Right cardiac atrium (tissue), 5 donors: ENCODE data around the gene CD4. TPM values are rescaled to one million over a fixed set of nuclear protein-coding genes. Genes with fewer than 3 reads are reported as not detected.

Experiments used
- ATAC-seq, 2 donors: fragments of 200-7000 bp; cut with Tn5 transposase; one replicate each; pipeline versions ENCODE4 v1.8.0 to v1.9.1; 2020; ENCODE audit warnings: moderate library complexity in 2 of 2, mild to moderate bottlenecking in 1 of 2
- DNase-seq, 3 donors: peaks; one replicate each; pipeline ENCODE4 v3.0.0-alpha.2; 2020
- H3K27ac ChIP-seq: one replicate; pipeline ENCODE4 v1.5.1; 2013; ENCODE audit warnings: mild to moderate bottlenecking, low read length, control low read depth, moderate library complexity
- H3K27me3 ChIP-seq: one replicate; pipeline ENCODE4 v1.6.1; 2013; ENCODE audit not compliant: control insufficient read depth, insufficient read depth
- H3K4me1 ChIP-seq: one replicate; pipeline ENCODE4 v1.6.1; 2013; ENCODE audit warnings: low read length; ENCODE audit not compliant: control insufficient read depth, insufficient read depth
- H3K4me3 ChIP-seq: one replicate; pipeline ENCODE4 v1.5.1; 2013; ENCODE audit warnings: low read length, control low read depth
- H3K9me3 ChIP-seq: one replicate; pipeline ENCODE4 v1.6.1; 2013; ENCODE audit warnings: low read length; ENCODE audit not compliant: control insufficient read depth
- WGBS: extraction: QIAGEN DNeasy Blood & Tissue Kit; methylation state at CpG from one replicate; pipeline ENCODE4 v1.1.7; 2013; 5-methylcytosine and 5-hydroxymethylcytosine counted together
- intact Hi-C, 4 donors: fragments of 100-400 bp; cut with DNase I; formaldehyde crosslinking; loops; one replicate each; pipeline versions ENCODE4 v1.11.0 to v1.14.0; 2022 to 2023
- polyA plus RNA-seq: library from polyadenylated mRNA; stranded (reverse); fragments of 200-250 nt; gene quantifications from one replicate; pipeline ENCODE4 v1.2.3, GENCODE V29; 2013
- total RNA-seq, 4 donors: library from RNA; stranded (reverse); fragmentation: NEBNext Ultra II Directional; extraction: Animal tissue kit (Norgen Biotek cat#: 25700); gene quantifications; one replicate each; pipeline ENCODE4 v1.2.1, GENCODE V29; 2021
- donor health status: healthy with polysubstance abuse.
- donor health status: DM: no; HTN: yes; CAD: no.
- donor health status: DM: no; HTN: no; CAD: no.
- donor health status: DM: no; HTN: yes; CAD: no; lungs with severe emphysema.
- donor health status: DM: yes; HTN: yes; CAD: no.

CD4 gene
- total and polyA plus RNA-seq, 5 donors, result 2.5 to 15.4 (median 12.8) TPM

GRCh38 chr12:6779708-6780432 is 9.5 kb upstream of the CD4 start:
- Histone ChIP-seq H3K4me1 (no peaks in the 10 kb centered on the region), H3K4me3 (no peak overlapping the region), H3K27me3 (no peaks in the 10 kb centered on the region), H3K9me3 (no peaks in the 10 kb centered on the region), H3K27ac (no peak overlapping the region)
- WGBS, result 94% methylated on average over 6 of the region's 6 CpGs
- DNase-seq, result no peak
- ATAC-seq, result no peak
- intact Hi-C loops, result loop anchor here in 1 of 4 donors (2.0 to 10.0 kb wide), 2 partner anchors 25 to 45 kb away; no protein-coding TSS in a partner anchor

GRCh38 chr12:6780573-6780972 is 8.8 kb upstream of the CD4 start:
- DNase-seq (no peak), ATAC-seq (no peak)
- Histone ChIP-seq H3K4me1 (no peaks in the 10 kb centered on the region), H3K9me3 (no peaks in the 10 kb centered on the region), H3K27ac (no peak overlapping the region), H3K27me3 (no peaks in the 10 kb centered on the region), H3K4me3 (no peak overlapping the region)
- intact Hi-C loops, result loop anchor here in 1 of 4 donors (10.0 kb wide), 1 partner anchor 46 kb away; no protein-coding TSS in a partner anchor
- WGBS, result 86% methylated on average over 6 of the region's 6 CpGs

GRCh38 chr12:6782119-6782518 is 7.2 kb upstream of the CD4 start:
- Histone ChIP-seq H3K27me3 (no peaks in the 10 kb centered on the region), H3K9me3 (no peaks in the 10 kb centered on the region), H3K4me1 (peaks cover 2% of the 10 kb centered on the region), H3K4me3 (no peak overlapping the region), H3K27ac (no peak overlapping the region)
- WGBS, result 70% methylated on average over 6 of the region's 6 CpGs
- no peak for ATAC-seq
- no peak for DNase-seq
- intact Hi-C loops, result loop anchor here in 1 of 4 donors (10.0 kb wide), 1 partner anchor 47 kb away; no protein-coding TSS in a partner anchor

- Histone ChIP-seq H3K27me3 (no peaks in the 10 kb centered on the region), H3K4me3 (no peak overlapping the region), H3K9me3 (no peaks in the 10 kb centered on the region), H3K4me1 (peaks cover 2% of the 10 kb centered on the region), H3K27ac (no peak overlapping the region)
- intact Hi-C loops, result loop anchor here in 1 of 4 donors (10.0 kb wide), 1 partner anchor 48 kb away; no protein-coding TSS in a partner anchor
- 69% methylated on average over 10 of the region's 10 CpGs for WGBS
- ATAC-seq (no peak), DNase-seq (no peak)
Observed at GRCh38 chr12:6782850-6783566, 6.3 kb upstream of the CD4 start.

GRCh38 chr12:6783828-6784227 is 5.5 kb upstream of the CD4 start:
- Histone ChIP-seq H3K27me3 (no peaks in the 10 kb centered on the region), H3K4me3 (no peak overlapping the region), H3K4me1 (peaks cover 2% of the 10 kb centered on the region), H3K27ac (no peak overlapping the region), H3K9me3 (no peaks in the 10 kb centered on the region)
- DNase-seq (no peak), ATAC-seq (no peak)
- intact Hi-C loops, result loop anchor here in 1 of 4 donors (10.0 kb wide), 1 partner anchor 49 kb away; no protein-coding TSS in a partner anchor
- WGBS, result 91% methylated on average over 9 of the region's 9 CpGs

GRCh38 chr12:6784296-6784695 is 5.0 kb upstream of the CD4 start:
- Histone ChIP-seq H3K4me3 (no peak overlapping the region), H3K27ac (no peak overlapping the region), H3K27me3 (no peaks in the 10 kb centered on the region), H3K4me1 (peaks cover 2% of the 10 kb centered on the region), H3K9me3 (no peaks in the 10 kb centered on the region)
- DNase-seq (no peak), ATAC-seq (no peak)
- intact Hi-C loops, result loop anchor here in 1 of 4 donors (10.0 kb wide), 1 partner anchor 49 kb away; no protein-coding TSS in a partner anchor
- 93% methylated on average over 5 of the region's 5 CpGs for WGBS

- Histone ChIP-seq H3K27ac (no peak overlapping the region), H3K9me3 (no peaks in the 10 kb centered on the region), H3K4me3 (no peak overlapping the region), H3K27me3 (no peaks in the 10 kb centered on the region), H3K4me1 (peaks cover 2% of the 10 kb centered on the region)
- intact Hi-C loops, result loop anchor here in 1 of 4 donors (10.0 kb wide), 1 partner anchor 50 kb away; no protein-coding TSS in a partner anchor
- 53% methylated on average over 5 of the region's 5 CpGs for WGBS
- ATAC-seq, result no peak
- no peak for DNase-seq
Observed at GRCh38 chr12:6784761-6785160, 4.6 kb upstream of the CD4 start.

GRCh38 chr12:6786416-6787094 is 2.8 kb upstream of the CD4 start:
- 62% methylated on average over 9 of the region's 9 CpGs for WGBS
- intact Hi-C loops, result loop anchor here in 1 of 4 donors (10.0 kb wide), 1 partner anchor 52 kb away; no protein-coding TSS in a partner anchor
- H3K4me3 ChIP-seq, result no peak overlapping the region
- no peak for DNase-seq
- no peaks in the 10 kb centered on the region for H3K27me3 ChIP-seq
- H3K9me3 ChIP-seq, result no peaks in the 10 kb centered on the region
- no peak for ATAC-seq
- no peak overlapping the region for H3K27ac ChIP-seq
- H3K4me1 ChIP-seq, result peaks cover 2% of the 10 kb centered on the region

GRCh38 chr12:6787309-6787708 is 2.0 kb upstream of the CD4 start:
- WGBS, result 98% methylated on average over 5 of the region's 5 CpGs
- Histone ChIP-seq H3K4me1 (peaks cover 2% of the 10 kb centered on the region), H3K27me3 (no peaks in the 10 kb centered on the region), H3K4me3 (no peak overlapping the region), H3K9me3 (no peaks in the 10 kb centered on the region), H3K27ac (no peak overlapping the region)
- DNase-seq (no peak), ATAC-seq (no peak)
- intact Hi-C loops, result loop anchor here in 1 of 4 donors (10.0 kb wide), 1 partner anchor 53 kb away; no protein-coding TSS in a partner anchor

- no peak overlapping the region for H3K27ac ChIP-seq
- DNase-seq (no peak), ATAC-seq (no peak)
- WGBS, result 86% methylated on average over 12 of the region's 12 CpGs
- no peaks in the 10 kb centered on the region for H3K9me3 ChIP-seq
- intact Hi-C loops, result no loop called here
- no peak overlapping the region for H3K4me3 ChIP-seq
- no peaks in the 10 kb centered on the region for H3K27me3 ChIP-seq
- peaks cover 2% of the 10 kb centered on the region for H3K4me1 ChIP-seq
Observed at GRCh38 chr12:6790496-6791150, 1.3 kb downstream of the CD4 start.
